Skeletal muscle tissue (tissue), 4 donors: ENCODE measurements around the gene RBM4B. TPM values are rescaled to one million over a fixed set of nuclear protein-coding genes. Genes with fewer than 3 reads are reported as not detected.

ENCODE experiments used
- H3K27ac ChIP-seq: one replicate; pipeline ENCODE4 v1.7.0; 2013; ENCODE audit warnings: mild to moderate bottlenecking, low read depth, low read length, inconsistent platforms
- H3K27me3 ChIP-seq, 3 donors: one replicate each; pipeline ENCODE4 v1.7.0; 2013; ENCODE audit warnings: low read length in 3 of 3; ENCODE audit not compliant: control insufficient read depth in 3 of 3, insufficient read depth in 3 of 3
- H3K36me3 ChIP-seq, 3 donors: one replicate each; pipeline ENCODE4 v1.7.0; 2013; ENCODE audit warnings: low read length in 3 of 3; ENCODE audit not compliant: control insufficient read depth in 3 of 3, insufficient read depth in 3 of 3
- H3K4me1 ChIP-seq, 3 donors: one replicate each; pipeline ENCODE4 v1.7.0; 2013; ENCODE audit warnings: low read length in 3 of 3, mild to moderate bottlenecking in 3 of 3; ENCODE audit not compliant: control insufficient read depth in 3 of 3, insufficient read depth in 3 of 3
- H3K4me3 ChIP-seq, 3 donors: one replicate each; pipeline ENCODE4 v1.7.0; 2013; ENCODE audit warnings: low read length in 3 of 3
- H3K9ac ChIP-seq, 3 donors: one replicate each; pipeline ENCODE4 v1.7.0; 2013; ENCODE audit warnings: low read length in 3 of 3, mild to moderate bottlenecking in 3 of 3, moderate library complexity in 2 of 3, low read depth in 1 of 3
- H3K9me3 ChIP-seq, 3 donors: one replicate each; pipeline ENCODE4 v1.7.0; 2013; ENCODE audit warnings: low read length in 3 of 3; ENCODE audit not compliant: control insufficient read depth in 3 of 3
- total RNA-seq: library from RNA; depleted of rRNA; stranded (reverse); fragments of >200 nt; gene quantifications from one replicate; pipeline ENCODE4 v1.2.3, GENCODE V29; 2014
- donor health status: Osteomylitis.

RBM4B gene
- total RNA-seq, 1 donor from 2014 or later = 32.4 TPM

GRCh38 chr11:66696146-66696545 lies 18.5 kb upstream of the RBM4B start:
- Histone ChIP-seq H3K4me3 (no peak overlapping the region), H3K9ac (no peak overlapping the region), H3K4me1 (peaks cover 0 to 5% (median 2%) of the 10 kb centered on the region in 3 donors)

DNA sequence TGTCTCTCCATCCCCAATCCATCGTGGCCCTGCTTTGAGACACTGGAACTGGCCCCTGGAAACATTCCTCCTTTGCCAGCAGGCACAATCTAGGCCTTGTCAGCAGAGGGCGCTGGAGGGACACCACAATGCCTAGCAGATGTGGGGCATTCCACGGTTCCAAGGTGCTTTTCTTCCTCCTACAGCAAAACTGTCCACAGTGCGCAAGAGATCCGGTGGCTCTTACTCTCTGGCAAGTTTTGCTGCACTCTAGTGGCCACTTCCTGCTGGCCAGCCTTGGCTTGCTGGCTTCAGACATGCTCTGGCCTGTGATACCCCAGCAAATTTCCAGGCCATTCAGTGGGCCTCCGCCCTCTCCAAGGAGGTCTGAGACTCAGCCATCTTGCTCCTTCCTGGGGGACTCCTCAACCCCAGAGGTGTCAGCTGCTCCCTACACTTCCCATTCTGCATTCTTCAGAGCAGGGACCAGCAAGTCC lies 17.1 kb upstream of the RBM4B start:
- no peak overlapping the region for H3K4me3 ChIP-seq
- H3K36me3 ChIP-seq = no peaks in the 10 kb centered on the region
- H3K27ac ChIP-seq = no peak overlapping the region
- H3K4me1 ChIP-seq = peaks cover 0 to 5% (median 2%) of the 10 kb centered on the region in 3 donors
- peaks cover 0 to 7% (median 0%) of the 10 kb centered on the region in 3 donors for H3K27me3 ChIP-seq
- H3K9me3 ChIP-seq = peaks cover 0 to 2% (median 0%) of the 10 kb centered on the region in 3 donors
- H3K9ac ChIP-seq = no peak overlapping the region

More at GRCh38 chr11:66696146-66696545, 18.5 kb upstream of the RBM4B start:
- peaks cover 0 to 2% (median 0%) of the 10 kb centered on the region in 3 donors for H3K9me3 ChIP-seq
- peaks cover 0 to 6% (median 0%) of the 10 kb centered on the region in 3 donors for H3K27me3 ChIP-seq
- H3K27ac ChIP-seq = no peak overlapping the region
- H3K36me3 ChIP-seq = no peaks in the 10 kb centered on the region

DNA sequence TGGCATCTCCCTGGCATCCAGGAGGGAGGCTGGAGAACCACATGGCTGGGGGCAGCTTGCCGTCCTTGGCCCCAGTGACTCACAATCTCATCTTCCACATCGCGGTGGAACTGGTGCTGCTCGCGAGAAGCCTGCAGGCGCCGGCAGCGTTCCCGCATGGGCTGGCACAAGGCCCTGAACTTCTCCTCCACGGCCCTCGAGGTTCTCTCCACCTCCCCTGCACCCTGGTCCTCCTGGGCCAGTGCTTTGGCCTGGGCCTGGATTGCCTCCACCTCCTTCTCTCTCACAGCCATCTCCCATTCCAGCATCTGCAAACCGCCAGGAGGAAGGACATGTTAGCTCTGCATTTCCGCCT lies 16.3 kb upstream of the RBM4B start:
- peaks cover 0 to 7% (median 0%) of the 10 kb centered on the region in 3 donors for H3K27me3 ChIP-seq
- H3K36me3 ChIP-seq = no peaks in the 10 kb centered on the region
- H3K9ac ChIP-seq = no peak overlapping the region
- H3K4me3 ChIP-seq = no peak overlapping the region
- no peak overlapping the region for H3K27ac ChIP-seq
- peaks cover 0 to 5% (median 2%) of the 10 kb centered on the region in 3 donors for H3K4me1 ChIP-seq
- H3K9me3 ChIP-seq = no peaks in the 10 kb centered on the region

- H3K9ac ChIP-seq = no peak overlapping the region
- peaks cover 0 to 5% (median 2%) of the 10 kb centered on the region in 3 donors for H3K4me1 ChIP-seq
- peaks cover 0 to 7% (median 0%) of the 10 kb centered on the region in 3 donors for H3K27me3 ChIP-seq
- H3K9me3 ChIP-seq = no peaks in the 10 kb centered on the region
- H3K4me3 ChIP-seq = no peak overlapping the region
- H3K36me3 ChIP-seq = no peaks in the 10 kb centered on the region
- H3K27ac ChIP-seq = no peak overlapping the region
Measured at GRCh38 chr11:66693356-66694055, 15.8 kb upstream of the RBM4B start.

DNA sequence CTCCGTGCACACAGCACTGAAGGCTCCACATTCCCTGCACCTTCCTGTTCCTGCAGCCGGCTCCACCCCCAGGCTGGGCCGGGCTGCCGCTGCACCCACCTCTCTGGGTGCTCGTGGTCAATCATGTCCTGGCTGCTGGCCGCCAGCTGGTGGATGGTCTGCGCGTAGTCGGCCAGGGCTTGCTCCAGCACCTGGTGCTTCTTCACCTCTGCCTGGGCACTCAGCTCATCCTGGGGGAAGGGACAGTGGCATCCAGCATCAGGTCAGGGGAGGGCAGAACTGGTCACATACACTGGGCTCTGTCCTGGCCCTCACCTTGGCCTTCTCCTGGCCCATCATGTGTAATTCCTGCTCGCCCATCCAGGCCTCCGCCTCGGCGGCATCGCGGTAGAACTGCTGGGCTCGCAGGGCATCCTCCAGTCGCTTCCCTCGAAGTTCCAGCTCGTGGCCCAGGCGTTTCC lies 15.2 kb upstream of the RBM4B start:
- no peak overlapping the region for H3K9ac ChIP-seq
- H3K4me3 ChIP-seq = no peak overlapping the region
- no peaks in the 10 kb centered on the region for H3K9me3 ChIP-seq
- no peaks in the 10 kb centered on the region for H3K36me3 ChIP-seq
- peaks cover 0 to 7% (median 0%) of the 10 kb centered on the region in 3 donors for H3K27me3 ChIP-seq
- H3K27ac ChIP-seq = no peak overlapping the region
- peaks cover 0 to 5% (median 2%) of the 10 kb centered on the region in 3 donors for H3K4me1 ChIP-seq

DNA sequence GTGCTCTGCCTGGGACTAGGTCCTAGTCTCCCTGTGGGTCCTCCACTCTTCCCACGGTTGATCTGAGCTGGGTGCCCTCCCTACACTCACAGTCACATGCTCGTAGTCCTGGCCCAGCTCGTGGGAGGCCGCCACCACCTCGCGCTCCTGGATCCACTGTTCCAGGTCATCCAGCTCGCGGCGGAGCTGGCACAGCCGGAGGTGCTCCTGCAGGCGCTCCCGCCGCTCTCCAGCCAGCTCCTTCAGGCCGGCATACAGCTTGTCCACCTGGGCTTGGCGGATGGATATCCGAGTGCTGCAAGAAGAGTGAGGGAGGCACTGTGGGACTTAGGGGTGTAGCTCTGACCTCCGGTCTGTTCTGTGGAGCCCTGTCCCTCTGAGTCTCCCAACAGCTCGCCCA lies 14.8 kb upstream of the RBM4B start:
- Histone ChIP-seq H3K9ac (no peak overlapping the region), H3K9me3 (no peaks in the 10 kb centered on the region), H3K27ac (no peak overlapping the region), H3K4me3 (no peak overlapping the region), H3K27me3 (peaks cover 0 to 7% (median 0%) of the 10 kb centered on the region in 3 donors), H3K4me1 (peaks cover 0 to 5% (median 2%) of the 10 kb centered on the region in 3 donors), H3K36me3 (no peaks in the 10 kb centered on the region)

DNA sequence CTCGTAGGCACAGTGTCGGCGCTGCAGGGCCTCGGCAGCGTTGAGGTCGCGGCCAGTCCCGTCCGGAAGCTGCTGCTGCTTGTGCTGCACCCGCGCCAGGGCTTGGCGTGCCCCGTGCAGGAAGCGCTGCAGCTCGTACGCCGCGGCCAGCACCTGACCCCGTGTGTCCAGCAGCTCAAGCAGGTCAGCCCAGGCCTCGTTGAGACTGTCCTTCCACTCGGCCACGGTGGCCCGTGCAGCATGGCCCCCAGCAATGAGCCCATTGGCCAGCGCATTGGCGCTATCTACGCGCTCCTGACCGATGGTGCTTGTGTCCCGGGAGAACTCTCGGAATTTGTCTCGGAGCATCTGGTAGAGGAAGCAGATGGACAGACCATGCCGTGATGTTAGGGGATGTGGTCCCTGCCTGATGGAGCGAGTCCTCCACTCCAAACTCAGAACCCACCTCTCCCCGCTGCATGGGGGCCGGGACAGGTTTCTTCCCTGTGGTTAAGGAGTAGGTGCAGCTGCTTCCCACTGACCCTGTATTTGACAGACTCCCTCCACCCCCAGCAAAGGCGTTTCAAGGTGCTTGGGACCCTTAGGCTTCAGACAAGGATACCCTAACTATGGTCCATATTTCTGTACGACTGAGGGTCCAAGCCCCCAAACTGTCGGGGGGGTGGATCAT lies 13.8 kb upstream of the RBM4B start:
- H3K27ac ChIP-seq = no peak overlapping the region
- H3K9me3 ChIP-seq = no peaks in the 10 kb centered on the region
- H3K9ac ChIP-seq = no peak overlapping the region
- H3K4me1 ChIP-seq = peaks cover 0 to 5% (median 2%) of the 10 kb centered on the region in 3 donors
- H3K36me3 ChIP-seq = no peaks in the 10 kb centered on the region
- no peak overlapping the region for H3K4me3 ChIP-seq
- H3K27me3 ChIP-seq = peaks cover 0 to 7% (median 0%) of the 10 kb centered on the region in 3 donors

- Histone ChIP-seq H3K9ac (no peak overlapping the region), H3K4me3 (no peak overlapping the region), H3K9me3 (no peaks in the 10 kb centered on the region), H3K27me3 (peaks cover 0 to 7% (median 0%) of the 10 kb centered on the region in 3 donors), H3K36me3 (no peaks in the 10 kb centered on the region), H3K27ac (no peak overlapping the region), H3K4me1 (peaks cover 0 to 4% (median 2%) of the 10 kb centered on the region in 3 donors)
Measured at GRCh38 chr11:66689661-66690590, 12.2 kb upstream of the RBM4B start.

DNA sequence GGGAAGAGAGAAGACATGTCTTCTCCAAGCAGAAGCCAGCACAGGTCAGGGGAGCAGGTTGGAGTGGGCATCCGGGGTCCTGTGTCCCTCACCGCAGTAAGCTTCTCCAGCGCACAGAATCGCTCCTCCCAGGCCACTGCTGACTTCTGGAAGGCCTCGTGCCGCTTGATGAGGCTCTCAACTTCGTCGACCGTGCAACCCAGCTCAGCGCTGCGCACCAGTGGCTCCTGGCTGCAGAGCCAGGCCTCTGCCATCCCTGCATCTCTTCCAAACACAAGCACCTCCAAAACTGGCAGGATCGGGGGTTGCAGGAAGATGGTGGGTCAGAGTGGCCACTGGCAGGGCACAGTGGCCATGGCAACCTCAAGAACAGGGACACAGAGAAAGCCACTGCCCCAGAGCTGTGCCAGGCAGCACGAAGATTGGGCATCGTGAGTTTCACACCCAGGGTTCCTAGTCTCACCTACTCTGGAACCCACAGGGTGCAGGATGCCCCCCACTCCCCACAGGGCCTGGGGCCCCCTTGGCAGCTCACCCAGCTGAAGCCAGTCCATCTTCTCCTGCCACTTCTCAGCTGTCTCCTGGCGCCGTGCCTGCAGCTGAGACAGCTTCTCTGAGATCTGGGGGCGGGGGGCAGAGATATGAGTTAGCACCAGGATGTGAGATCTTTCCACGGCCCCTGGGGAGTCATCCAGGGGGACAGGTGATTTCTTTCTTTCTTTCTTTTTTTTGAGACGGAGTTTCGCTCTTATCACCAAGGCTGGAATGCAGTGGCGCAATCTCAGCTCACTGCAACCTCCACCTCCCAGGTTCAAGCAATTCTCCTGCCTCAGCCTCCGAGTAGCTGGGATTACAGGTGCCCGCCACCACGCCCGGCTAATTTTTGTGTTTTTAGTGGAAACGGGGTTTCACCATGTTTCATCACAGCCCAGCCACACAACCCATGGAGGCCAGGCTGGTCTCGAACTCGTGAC lies 11.2 kb upstream of the RBM4B start:
- H3K36me3 ChIP-seq = no peaks in the 10 kb centered on the region
- peaks cover 0 to 7% (median 0%) of the 10 kb centered on the region in 3 donors for H3K27me3 ChIP-seq
- H3K4me3 ChIP-seq = no peak overlapping the region
- no peaks in the 10 kb centered on the region for H3K4me1 ChIP-seq
- no peak overlapping the region for H3K9ac ChIP-seq
- H3K27ac ChIP-seq = no peak overlapping the region
- no peaks in the 10 kb centered on the region for H3K9me3 ChIP-seq
